Fibroblast of skin of back (primary cell): ENCODE measurements around the gene TMC5. TPM values are rescaled to one million over a fixed set of nuclear protein-coding genes. Genes with fewer than 3 reads are reported as not detected.
A peak's percentile ranks its signal among the peaks of the same experiment; 100 is the strongest.
"Not testable (repeated sequence)": the region's sequence is repeated elsewhere in the genome, so short reads cannot be mapped to it uniquely, and the experiment has no call there.

Experiments used
- DNase-seq: peaks from one replicate; pipeline ENCODE4 v3.0.0-alpha.2; 2013
- polyA plus RNA-seq, 2 experiments: library from polyadenylated mRNA; unstranded; fragments of 120-200 nt; gene quantifications; one replicate each; pipeline ENCODE4 v1.2.1, GENCODE V29; 2013; ENCODE audit not compliant: insufficient read length in 2 of 2

TMC5 gene
- not detected for polyA plus RNA-seq (2013, experiment 1 of 2; ENCODE audit: insufficient read length)
- not detected for polyA plus RNA-seq (2013, experiment 2 of 2; ENCODE audit: insufficient read length)

GRCh38 chr16:19417640-19418039 is at the start of gene TMC5:
Gene TMC5, plus strand, starts transcription at chr16:19417883. Its CDS starts 22,156 bp downstream, at chr16:19440039.
- no peak for DNase-seq

- not testable (repeated sequence) for DNase-seq
Observed at GRCh38 chr16:19372541-19372940, 45.1 kb upstream of the TMC5 start.

DNA sequence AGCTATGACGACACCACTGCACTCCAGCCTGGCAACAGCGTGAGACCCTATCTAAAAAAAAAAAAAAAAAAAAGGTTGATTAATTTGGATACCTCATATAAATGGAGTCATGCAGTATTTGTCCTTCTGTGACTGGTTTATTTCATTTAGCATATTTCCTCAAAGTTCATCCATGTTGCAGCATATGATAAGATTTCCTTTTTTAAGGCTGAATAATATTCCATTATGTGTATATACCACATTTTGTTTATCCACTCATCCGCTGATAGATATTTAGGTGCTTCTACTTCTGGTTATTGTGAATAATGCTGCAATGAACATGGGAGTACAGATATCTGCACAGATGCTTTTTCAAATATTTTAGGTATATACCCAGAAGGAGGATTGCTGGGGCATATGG is 43.3 kb upstream of the TMC5 start:
- DNase-seq, result no peak

- peak; percentile 46 for DNase-seq
Observed at GRCh38 chr16:19375561-19376158, 42.0 kb upstream of the TMC5 start.

GRCh38 chr16:19377864-19378263 is 39.8 kb upstream of the TMC5 start:
- DNase-seq, result no peak

GRCh38 chr16:19378511-19378910 is 39.2 kb upstream of the TMC5 start:
- DNase-seq, result no peak

DNA sequence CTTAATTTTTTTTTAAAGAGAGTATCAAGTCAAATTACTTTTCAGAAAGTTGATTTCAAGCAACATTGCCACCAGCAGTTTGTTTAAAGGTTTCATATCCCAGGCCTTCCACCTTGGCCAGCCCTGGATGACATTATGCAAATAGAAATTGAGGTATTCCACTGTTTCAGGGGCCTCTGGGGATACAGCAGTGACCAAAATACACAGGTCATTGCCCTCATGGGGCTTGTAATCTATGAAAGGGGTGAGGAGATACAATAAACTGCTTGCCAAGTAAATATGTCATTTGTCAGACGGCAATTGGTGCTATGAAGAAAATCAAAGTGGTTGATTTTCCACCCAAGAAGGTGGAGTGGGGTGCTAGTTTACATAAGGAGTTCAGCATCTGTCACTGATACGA is 37.8 kb upstream of the TMC5 start:
- no peak for DNase-seq

- no peak for DNase-seq
Observed at GRCh38 chr16:19380328-19380727, 37.4 kb upstream of the TMC5 start.

GRCh38 chr16:19382084-19382801 is 35.4 kb upstream of the TMC5 start:
- no peak for DNase-seq

DNA sequence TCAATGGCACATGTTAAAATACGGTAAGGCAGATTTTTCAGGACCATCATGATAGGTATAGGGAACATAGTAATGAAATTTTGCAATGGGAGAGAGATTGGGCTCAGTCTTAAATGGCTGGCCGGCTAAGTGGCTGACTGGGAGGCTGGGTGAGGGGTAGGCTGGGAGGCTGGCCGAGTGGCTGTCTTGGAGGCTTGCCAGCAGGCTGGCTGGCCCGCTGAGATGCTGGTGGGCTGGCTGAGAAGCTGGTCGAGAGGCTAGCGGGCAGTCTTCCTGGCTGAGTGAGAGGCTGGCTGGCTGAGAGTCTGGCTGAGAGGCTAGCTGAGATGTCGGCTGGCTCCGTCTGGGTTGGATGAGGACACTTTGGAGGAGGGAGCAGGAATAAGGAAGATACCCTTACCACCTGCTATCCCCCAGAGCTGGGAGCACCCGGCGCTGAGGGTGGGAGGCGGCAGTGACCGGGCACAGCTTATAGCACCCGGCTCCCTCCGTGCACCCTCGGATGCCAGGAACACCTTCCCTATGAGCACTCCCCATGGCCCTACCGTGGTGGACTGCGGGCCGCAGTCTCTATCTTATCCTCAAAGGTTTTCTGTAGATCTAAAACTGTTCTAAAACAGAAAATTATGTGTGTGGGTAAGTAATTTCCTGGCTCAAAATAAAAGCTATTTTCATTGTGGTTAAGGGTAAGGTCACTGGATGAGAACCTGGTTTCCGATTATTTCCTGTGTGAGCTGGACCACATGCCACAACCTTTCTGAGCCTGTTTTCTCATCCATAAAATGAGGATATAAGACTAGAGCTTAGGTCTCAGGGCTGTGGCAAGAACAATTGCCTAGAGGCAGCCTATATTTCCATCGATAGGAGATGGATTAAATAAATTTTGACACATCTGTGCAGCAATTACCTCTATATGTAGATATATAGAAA is 34.5 kb upstream of the TMC5 start:
- no peak for DNase-seq

- no peak for DNase-seq
Observed at GRCh38 chr16:19384656-19385055, 33.0 kb upstream of the TMC5 start.

DNA sequence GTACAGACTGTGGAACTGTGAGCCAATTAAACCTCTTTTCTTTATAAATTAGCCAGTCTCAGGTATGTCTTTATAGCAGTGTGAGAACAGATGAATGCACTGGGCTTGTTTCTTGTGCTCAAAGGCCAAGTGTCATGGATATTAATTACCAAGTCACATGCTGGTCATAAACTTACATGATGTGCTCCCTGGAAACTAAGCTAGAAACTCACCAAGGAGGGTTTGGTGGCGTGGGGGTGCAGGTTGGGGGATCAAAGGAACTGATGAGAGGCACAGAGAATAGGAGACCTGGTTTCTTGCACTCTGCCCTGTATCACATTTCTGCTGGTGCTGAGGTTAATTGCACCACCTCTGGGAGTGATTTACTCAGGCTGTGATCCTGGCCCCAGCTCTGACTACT is 31.2 kb upstream of the TMC5 start:
- no peak for DNase-seq

- DNase-seq, result no peak
Observed at GRCh38 chr16:19389246-19389645, 28.4 kb upstream of the TMC5 start.

DNA sequence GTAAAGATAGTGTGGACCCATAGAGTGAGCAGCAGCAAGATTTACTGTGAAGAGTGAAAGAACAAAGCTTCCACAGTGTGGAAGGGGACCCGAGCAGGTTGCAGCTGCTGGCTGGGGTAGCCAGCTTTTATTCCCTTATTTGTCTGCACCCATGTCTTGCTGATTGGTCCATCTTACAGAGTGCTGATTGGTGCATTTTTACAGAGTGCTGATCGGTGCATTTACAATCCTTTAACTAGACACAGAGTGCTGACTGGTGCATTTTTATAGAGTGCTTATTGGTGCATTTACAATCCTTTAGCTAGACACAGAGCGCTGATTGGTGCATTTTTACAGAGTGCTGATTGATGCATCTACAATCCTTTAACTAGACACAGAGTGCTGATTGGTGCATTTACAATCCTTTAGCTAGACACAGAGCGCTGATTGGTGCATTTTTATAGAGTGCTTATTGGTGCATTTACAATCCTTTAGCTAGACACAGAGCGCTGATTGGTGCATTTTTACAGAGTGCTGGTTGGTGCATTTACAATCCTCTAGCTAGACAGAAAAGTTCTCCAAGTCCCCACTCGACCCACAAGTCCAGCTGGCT is 26.4 kb upstream of the TMC5 start:
- not testable (repeated sequence) for DNase-seq

DNA sequence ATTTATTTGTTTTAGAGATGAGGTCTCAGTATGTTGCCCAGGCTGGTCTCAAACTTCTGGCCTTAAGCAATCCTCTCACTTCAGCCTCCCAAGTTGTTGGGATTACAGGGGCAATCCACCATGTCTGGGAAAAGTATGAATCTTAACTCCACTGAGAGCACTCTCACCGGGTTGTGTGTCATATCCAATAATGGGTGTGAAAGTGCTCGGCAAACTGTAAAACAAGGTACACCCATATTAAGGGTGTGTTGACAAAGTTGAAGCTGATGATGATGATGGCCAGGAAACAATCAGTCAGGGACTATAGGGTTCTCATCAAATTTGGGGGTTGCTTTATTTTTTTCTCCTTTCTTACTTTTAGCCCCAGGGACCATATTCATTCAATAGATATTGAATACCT is 25.3 kb upstream of the TMC5 start:
- no peak for DNase-seq

- DNase-seq, result no peak
Observed at GRCh38 chr16:19393226-19394111, 24.2 kb upstream of the TMC5 start.

DNA sequence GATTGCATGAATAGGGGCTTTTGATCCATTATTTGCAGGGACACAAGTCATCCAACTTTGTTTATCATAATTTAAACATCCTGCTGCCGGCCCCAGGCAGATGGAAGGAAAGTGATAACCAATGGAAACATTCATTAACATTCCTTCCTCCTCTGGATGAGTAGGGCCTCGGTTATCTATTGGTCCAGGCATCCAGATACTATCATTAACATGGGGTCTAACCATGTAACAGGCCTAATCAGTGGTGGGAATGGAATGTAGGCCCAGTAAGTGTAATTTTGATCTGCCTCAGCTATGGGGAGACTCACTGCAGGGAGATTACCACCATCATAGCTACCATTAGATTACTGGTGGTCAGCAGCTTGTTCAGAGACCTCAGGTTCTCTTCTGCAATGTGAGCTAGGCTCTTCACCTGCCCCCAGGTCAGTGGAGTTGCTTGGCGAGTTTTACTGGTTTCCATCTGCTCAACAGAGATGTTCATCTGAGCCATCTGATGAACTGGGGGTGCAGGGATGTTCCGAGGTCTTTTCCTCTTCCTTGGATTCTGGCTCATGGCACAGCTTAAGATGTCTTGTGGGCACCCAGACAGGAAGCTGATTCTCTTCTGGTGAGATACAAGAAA is 21.9 kb upstream of the TMC5 start:
- not testable (repeated sequence) for DNase-seq

GRCh38 chr16:19396555-19397011 is 21.1 kb upstream of the TMC5 start:
- no peak for DNase-seq

GRCh38 chr16:19397373-19397772 is 20.3 kb upstream of the TMC5 start:
- not testable (repeated sequence) for DNase-seq

DNA sequence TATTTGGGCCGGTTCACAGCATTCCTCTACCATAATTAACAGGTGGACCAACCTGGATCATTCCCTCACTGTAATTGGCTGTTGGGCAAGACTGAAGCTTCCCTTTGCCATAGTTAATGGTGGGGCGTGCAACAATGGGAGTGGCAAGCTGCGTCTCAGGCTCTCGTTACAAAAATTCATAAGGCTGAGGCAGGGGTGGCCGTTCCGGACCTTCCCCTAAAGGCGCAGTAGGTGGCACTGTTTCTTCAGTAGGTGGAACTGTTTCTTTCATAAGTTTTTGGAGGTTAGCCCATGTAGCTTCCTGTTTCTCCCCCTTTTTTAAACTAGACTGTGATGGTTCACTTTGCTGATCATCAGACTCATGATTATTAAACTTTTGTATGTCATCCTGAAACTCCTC is 17.0 kb upstream of the TMC5 start:
- no peak for DNase-seq

GRCh38 chr16:19406891-19407491 is 10.7 kb upstream of the TMC5 start:
- DNase-seq, result no peak
